Tibial nerve (tissue), 4 donors: Measurements from ENCODE around the gene ACOT9. TPM values are rescaled to one million over a fixed set of nuclear protein-coding genes. Genes with fewer than 3 reads are reported as not detected.

Source experiments
- DNase-seq, 2 donors: peaks; one replicate each; pipeline ENCODE4 v3.0.0-alpha.2; 2019; ENCODE audit warnings: low spot score in 2 of 2
- H3K27ac ChIP-seq, 4 donors: fragments of 200-600 bp; sonication (generic) in 3 of 4; one replicate each; pipeline ENCODE4 v1.5.1; 2017 to 2019; ENCODE audit warnings: mild to moderate bottlenecking in 1 of 4
- H3K27me3 ChIP-seq, 2 donors: fragments of 200-600 bp; sonication (generic) in 1 of 2; one replicate each; pipeline versions ENCODE4 v1.5.1 to v1.6.0; 2017 to 2019
- H3K36me3 ChIP-seq, 3 donors: fragments of 200-600 bp; sonication (generic); one replicate each; pipeline ENCODE4 v1.5.1; 2018 to 2019
- H3K4me1 ChIP-seq, 4 donors: fragments of 200-600 bp; sonication (generic) in 3 of 4; one replicate each; pipeline ENCODE4 v1.5.1; 2017 to 2019
- H3K4me3 ChIP-seq, 4 donors: fragments of 200-600 bp; sonication (generic) in 3 of 4; one replicate each; pipeline ENCODE4 v1.5.1; 2017 to 2019; ENCODE audit warnings: mild to moderate bottlenecking in 1 of 4, moderate library complexity in 1 of 4
- H3K9me3 ChIP-seq, 4 donors: fragments of 200-600 bp; sonication (generic) in 3 of 4; one replicate each; pipeline ENCODE4 v1.5.1; 2017 to 2019
- CTCF ChIP-seq, 5 experiments: fragments of 200-600 bp in 3 of 5; fragments of 450-650 bp in 2 of 5; sonication (generic) in 3 of 5; IDR thresholded peaks; one replicate each; pipeline ENCODE4 v1.5.1; 2016 to 2019; ENCODE audit warnings: antibody characterized with exemption in 5 of 5, mild to moderate bottlenecking in 3 of 5, moderate library complexity in 2 of 5
- EP300 ChIP-seq, 2 donors: sonication (generic); formaldehyde crosslinking; IDR thresholded peaks; one replicate each; pipeline ENCODE4 v1.6.1; 2017; ENCODE audit warnings: antibody characterized with exemption in 2 of 2, mild to moderate bottlenecking in 1 of 2
- POLR2A ChIP-seq, 2 donors: fragments of 450-650 bp; IDR thresholded peaks; one replicate each; pipeline ENCODE4 v1.6.1; 2017; ENCODE audit warnings: antibody characterized with exemption in 2 of 2, mild to moderate bottlenecking in 2 of 2, moderate library complexity in 2 of 2
- WGBS, 2 donors: methylation state at CpG; one replicate each; pipeline ENCODE4 v1.1.5; 2018; 5-methylcytosine and 5-hydroxymethylcytosine counted together
- small RNA-seq: library from RNA; depleted of rRNA; stranded (forward); fragments of <200 nt; gene quantifications from one replicate; pipeline ENCODE3, GENCODE V24; 2016
- total RNA-seq, 4 donors: library from RNA; depleted of rRNA; stranded (reverse); fragments of >200 nt; gene quantifications; one replicate each; pipeline ENCODE4 v1.1.0, GENCODE V29; 2016

The ACOT9 gene
- total RNA-seq, 4 donors from 2014 or later, result 35.7 to 68.2 (median 43.1) TPM

GRCh38 chrX:23659339-23659738 lies 83.7 kb downstream of the ACOT9 start:
- no peak overlapping the region for H3K27ac ChIP-seq
- H3K9me3 ChIP-seq, result no peaks in the 10 kb centered on the region
- H3K4me3 ChIP-seq, result no peak overlapping the region
- no peak for TF ChIP-seq POLR2A (IDR thresholded peaks at IDR 0.05)
- TF ChIP-seq EP300 (IDR thresholded peaks at IDR 0.05), result no peak
- no peak for TF ChIP-seq CTCF (IDR thresholded peaks at IDR 0.05)
- no peaks in the 10 kb centered on the region for H3K36me3 ChIP-seq
- WGBS, 2 donors, result 74 to 84% methylated on average over 4 of the region's 4 CpGs
- H3K4me1 ChIP-seq, result no peaks in the 10 kb centered on the region
- H3K27me3 ChIP-seq, result no peaks in the 10 kb centered on the region
- DNase-seq, result no peak

DNA sequence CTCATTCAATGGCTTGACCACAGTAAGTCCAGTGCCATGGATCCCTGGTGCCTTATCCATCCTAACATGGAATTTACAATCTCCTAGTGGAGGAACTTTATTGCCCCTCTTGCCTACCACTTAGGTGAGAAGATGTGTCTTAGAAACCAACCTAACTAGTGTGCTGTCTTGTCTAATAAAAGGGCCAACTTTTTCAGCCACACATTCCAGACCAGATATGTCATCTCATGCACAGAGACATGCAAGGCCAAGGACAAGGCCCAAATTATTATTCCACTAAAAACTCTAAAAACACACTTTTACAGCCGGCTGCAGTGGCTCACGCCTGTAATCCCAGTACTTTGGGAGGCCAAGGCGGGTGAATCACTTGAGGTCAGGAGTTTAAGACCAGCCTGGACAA lies 86.4 kb downstream of the ACOT9 start:
- TF ChIP-seq CTCF (IDR thresholded peaks at IDR 0.05) (no peak), POLR2A (IDR thresholded peaks at IDR 0.05) (no peak), EP300 (IDR thresholded peaks at IDR 0.05) (no peak)
- Histone ChIP-seq H3K27me3 (no peaks in the 10 kb centered on the region), H3K4me3 (no peak overlapping the region), H3K27ac (no peak overlapping the region), H3K36me3 (no peaks in the 10 kb centered on the region), H3K4me1 (no peaks in the 10 kb centered on the region), H3K9me3 (no peaks in the 10 kb centered on the region)
- 63 to 68% methylated on average over 3 of the region's 3 CpGs for WGBS, 2 donors
- DNase-seq, result no peak

- no peaks in the 10 kb centered on the region for H3K4me1 ChIP-seq
- no peak for DNase-seq
- no peaks in the 10 kb centered on the region for H3K36me3 ChIP-seq
- TF ChIP-seq CTCF (IDR thresholded peaks at IDR 0.05), result no peak
- TF ChIP-seq EP300 (IDR thresholded peaks at IDR 0.05), result no peak
- no peak for TF ChIP-seq POLR2A (IDR thresholded peaks at IDR 0.05)
- H3K4me3 ChIP-seq, result no peak overlapping the region
- H3K27me3 ChIP-seq, result no peaks in the 10 kb centered on the region
- WGBS, 2 donors, result 55 to 64% methylated on average over 5 of the region's 5 CpGs
- no peak overlapping the region for H3K27ac ChIP-seq
- no peaks in the 10 kb centered on the region for H3K9me3 ChIP-seq
Measured at GRCh38 chrX:23656091-23656490, 87.0 kb downstream of the ACOT9 start.

Small RNA genes within 50 kb of the gene (small RNA-seq; reads per million reads assigned to genes)
- not detected for gene RF00019

Other genes with a start within 250 kb of the ACOT9 start
- 100 to 1,000 TPM; 108 to 175 (median 118) TPM for gene PRDX4, start 75.8 kb downstream of the ACOT9 start, total RNA-seq
- 1,000 to 10,000 TPM in 1 of 4 donors, 100 to 1,000 TPM in 3; 557 to 1,009 (median 639) TPM for gene SAT1, start 39.9 kb upstream of the ACOT9 start, total RNA-seq
- 100 to 1,000 TPM in 1 of 4 donors, 10 to 100 TPM in 1, 1 to 10 TPM in 2; 3.9 to 115 (median 9.0) TPM for gene APOO, start 164.7 kb upstream of the ACOT9 start, total RNA-seq
- gene CXorf58, start 164.7 kb upstream of the ACOT9 start, total RNA-seq, result 1 to 10 TPM in 1 of 4 donors, under 1 TPM in 1, not detected in 2; 0.22 to 1.5 TPM